ENCODE data around the gene KRTAP5-5.
"Not testable (repeated sequence)": the region's sequence is repeated elsewhere in the genome, so short reads cannot be mapped to it uniquely, and the experiment has no call there.

Gene KRTAP5-5

DNA sequence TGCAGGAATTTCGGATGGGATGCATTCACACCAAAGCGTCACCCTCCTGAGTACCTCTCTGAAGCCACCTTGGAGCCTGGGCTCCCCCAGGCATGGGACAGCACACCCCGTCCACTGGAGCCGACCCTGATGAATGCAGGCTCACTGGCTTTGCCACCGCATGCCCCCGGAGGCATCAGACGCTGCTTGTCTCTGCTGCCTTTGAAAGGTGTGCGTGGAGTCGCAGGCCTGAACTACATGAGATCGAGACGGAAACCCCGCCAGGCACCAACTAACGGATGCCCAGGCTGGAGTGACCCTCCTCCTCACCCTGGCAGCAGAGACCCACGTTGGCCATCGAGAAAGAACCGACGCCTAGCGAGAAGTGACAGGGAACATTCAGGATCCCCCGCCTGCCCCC is 22.5 kb downstream of the KRTAP5-5 start:
- DNase-seq: peak in 2 of 42 donors; percentile 16 to 42
- intact Hi-C loops (cut with DNase I): loop anchor here (5.0 kb wide), 2 partner anchors 180 to 500 kb away; partner anchors contain the start of gene SYT8

DNA sequence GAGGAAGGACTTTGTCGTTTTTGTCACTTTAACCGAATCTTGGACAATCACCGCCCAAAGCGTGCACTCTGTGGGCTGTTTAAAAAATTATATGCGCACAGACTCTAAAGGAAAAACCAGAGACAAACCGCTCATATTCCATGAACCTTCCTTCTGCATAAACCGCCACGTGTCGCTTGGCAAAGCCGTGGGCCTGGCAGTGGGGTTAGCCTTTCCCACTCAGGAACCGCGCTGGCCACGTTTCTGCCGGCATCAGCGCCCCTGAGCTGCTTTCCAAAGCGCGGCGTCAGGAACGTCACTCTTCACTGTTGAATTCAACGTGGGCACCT is 22.8 kb downstream of the KRTAP5-5 start:
- intact Hi-C loops (cut with DNase I): loop anchor here (5.0 kb wide), 2 partner anchors 180 to 500 kb away; partner anchors contain the start of gene SYT8
- DNase-seq: peak in 2 of 42 donors; percentile 39 to 41

DNA sequence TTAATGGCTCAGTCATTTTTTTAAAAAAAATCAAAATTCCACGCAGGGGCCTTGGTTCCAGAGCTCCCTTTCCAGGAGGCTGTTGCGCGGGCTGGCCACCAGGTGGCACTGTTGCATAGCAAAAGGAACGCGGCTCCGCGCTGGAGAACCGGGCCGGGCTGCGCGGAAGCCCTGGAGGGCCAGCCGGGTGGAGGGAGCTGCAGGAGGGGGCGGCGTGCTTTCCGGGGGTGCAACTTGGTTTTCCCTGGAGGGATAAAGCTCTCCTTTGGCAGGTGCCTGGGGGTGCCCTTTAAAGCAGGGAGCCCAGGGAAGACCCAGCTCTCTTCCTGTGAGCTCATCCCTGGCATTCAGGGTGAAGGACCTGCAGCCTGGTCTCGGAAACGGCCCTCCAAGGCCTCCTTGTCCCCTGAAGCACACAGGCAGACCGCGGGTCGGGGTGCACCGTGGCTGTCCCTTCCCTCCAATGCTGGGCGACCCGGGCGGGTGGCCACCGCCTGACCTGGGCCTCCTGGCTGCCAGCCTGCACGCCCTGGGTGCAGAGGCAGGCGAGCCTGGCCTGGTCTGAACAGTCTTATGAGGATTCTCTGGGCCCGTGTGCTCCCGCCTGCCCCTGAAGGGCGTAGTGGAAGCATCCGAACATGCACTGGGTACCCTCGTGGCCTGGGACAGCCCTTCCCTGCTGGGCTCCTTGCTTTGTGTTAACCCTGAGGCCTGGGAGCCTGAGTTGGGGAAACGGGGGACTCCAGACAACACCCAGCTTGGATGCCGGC is 23.4 kb downstream of the KRTAP5-5 start:
- intact Hi-C loops (cut with DNase I): loop anchor here (5.0 kb wide), 2 partner anchors 179 to 499 kb away; partner anchors contain the start of gene SYT8
- peak; percentile 71 to 94 (median 87) for DNase-seq

DNA sequence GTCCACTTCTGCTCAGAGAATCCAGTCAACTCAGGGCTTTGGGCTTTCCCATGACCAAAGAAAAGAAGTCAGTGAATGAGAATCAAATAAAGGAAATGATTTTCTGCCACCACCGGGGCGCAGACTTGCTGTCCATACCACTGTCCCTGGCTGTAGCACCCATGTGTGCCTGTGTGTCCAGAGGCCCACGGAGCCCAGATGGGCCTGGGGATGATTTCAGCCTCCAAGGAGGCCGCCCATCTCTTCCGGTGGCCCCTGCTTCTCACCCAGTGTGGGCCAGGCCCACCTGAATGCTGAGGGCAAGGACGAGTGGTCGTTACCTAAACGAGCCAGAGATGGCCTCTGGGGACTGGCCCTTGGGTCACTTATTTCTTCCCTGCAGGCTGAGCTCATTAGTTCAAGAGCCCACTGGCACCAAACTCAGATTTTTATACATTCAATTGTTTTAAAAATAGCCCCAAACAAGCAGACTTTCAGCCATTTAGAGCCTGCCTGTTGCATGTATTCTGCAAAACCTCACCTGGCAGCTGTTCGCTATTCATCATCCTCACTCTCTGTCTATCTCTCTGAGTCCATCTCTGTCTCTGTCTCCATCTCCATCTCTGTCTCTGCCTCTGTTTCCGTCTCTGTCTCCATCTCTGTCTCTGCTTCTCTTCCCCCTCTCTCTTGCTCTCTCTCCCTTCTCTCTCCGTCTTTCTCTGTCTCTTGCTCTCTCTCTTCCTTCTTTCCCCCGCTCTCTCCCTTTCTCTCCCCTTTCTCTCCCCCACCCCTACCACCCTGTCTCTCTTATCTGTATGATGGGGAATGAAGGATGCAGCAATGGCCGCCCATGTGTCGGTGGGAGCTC is 24.2 kb downstream of the KRTAP5-5 start:
- intact Hi-C loops (cut with DNase I): loop anchor here (5.0 kb wide), 2 partner anchors 179 to 499 kb away; partner anchors contain the start of gene SYT8
- DNase-seq: peak in 1 of 42 donors; percentile 11

DNA sequence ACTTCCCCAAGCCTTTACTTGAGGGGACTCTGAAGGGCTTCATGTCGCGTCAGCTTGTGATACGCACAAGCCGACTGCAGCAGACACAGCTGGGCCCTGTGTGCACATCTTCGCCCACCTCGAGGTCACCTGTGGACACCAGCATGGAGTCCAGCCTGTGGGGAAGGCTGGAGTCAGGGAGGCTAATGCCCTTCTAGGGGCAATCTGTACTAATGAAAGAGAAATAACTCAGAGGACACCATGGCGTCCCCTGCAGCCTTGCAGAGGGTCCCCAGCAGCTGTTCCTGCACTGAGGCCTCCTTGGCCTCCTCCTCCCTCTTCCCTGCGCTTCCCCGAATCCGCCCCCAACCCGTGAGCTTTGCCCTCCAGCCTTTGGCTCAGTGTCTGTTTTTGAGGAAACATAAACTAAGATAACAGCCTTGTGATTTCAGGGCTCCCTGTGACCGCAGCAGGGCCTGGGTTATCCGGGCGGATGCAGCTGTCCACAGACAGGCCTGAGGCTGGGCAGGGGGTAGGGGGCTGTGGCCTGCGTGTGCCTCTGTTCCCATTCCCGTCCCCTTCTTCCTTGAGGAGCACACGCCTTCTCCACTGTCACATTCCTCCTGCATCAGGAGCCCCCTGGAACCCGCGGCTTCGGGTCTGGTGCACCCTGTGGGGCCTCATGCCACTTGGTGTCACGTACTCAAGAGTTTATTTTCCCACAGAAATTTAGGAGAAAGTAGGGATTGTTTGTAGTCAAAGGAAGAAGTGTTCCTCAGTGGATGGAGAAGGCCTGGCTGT is 25.0 kb downstream of the KRTAP5-5 start:
- intact Hi-C loops (cut with DNase I): loop anchor here (5.0 kb wide), 2 partner anchors 178 to 498 kb away; partner anchors contain the start of gene SYT8
- DNase-seq: peak in 3 of 42 donors; percentile 6 to 31 (median 12)

DNA sequence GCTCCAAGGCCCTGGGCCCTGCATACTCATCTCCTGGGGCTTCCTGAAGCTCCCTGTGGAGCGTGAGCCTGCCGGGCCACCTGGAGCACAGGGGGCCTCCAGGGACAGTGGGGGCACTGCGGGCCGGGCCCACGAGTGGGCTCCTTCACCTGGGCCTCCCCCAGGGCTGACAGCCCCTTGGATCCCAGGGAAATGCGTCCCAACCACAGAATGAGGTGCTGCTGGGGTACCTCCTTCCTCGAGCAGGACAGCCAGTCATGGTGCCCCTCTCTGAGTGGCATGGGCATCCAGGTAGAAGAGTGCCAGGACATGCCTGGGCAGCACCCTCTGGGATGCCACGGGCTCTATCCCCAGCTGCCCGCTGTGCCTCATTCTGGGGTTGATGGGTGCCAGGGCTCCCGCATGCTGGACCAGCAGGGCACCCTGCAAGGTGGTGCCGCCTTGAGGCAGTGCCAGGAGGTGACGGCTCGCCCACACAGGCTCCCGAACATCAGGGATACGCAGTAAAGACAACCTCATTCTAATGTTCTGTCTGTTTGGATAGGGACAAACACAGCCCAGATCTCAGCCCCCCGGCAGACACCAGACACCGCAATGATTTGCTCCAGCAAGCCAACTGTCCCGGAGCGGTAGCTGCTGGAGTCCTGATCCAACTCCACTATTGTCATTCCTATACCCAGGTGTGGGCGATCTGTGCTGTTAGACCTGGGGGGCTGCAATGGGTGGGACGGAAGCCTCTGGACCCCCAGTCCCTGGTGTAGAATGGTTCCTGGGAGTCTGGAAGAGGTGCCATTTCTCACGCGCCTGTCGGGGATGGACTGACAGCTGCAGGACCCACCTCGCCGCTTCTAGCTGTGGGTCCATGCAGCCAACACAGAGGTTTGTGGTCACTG is 25.8 kb downstream of the KRTAP5-5 start:
- DNase-seq: peak in 7 of 42 donors; percentile 4 to 29 (median 11)
- intact Hi-C loops (cut with DNase I): no loop called here

DNA sequence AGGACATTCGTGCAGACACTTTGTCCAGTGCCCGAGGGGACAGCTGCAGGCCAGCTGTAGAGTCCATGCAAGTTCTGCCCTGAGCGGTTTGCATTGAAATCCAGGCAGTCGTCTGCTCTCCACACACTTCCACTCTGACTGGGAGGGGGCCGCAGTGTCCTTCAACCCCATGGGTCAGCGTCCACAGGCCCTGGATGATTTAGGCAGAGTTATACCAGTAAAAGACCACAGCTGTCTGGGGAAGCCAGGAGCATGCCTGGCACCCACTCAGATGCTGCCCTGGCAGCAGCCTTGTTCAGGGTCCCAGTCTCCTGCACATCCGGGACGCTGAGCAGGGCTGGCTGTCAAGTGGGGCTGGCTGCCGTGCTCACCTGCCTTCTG is 26.5 kb downstream of the KRTAP5-5 start:
- intact Hi-C loops (cut with DNase I): no loop called here
- DNase-seq: peak in 4 of 42 donors; percentile 2 to 23 (median 10)

DNA sequence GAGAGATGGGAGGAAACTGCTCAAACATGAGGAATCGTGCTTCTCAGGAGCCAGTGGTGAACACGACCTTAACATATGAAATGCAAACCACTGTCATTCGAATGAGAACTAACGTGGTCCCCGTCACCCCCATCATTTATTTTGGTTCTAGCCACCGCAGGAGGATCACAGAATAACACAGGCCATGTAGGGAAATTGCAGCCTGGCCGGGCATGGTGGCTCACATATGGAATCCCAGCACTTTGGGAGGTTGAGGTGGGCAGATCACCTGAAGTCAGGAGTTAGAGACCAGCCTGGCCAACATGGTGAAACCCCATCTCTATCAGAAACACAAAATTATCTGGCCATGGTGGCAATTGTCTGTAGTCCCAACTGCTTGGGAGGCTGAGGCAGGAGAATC is 27.1 kb downstream of the KRTAP5-5 start:
- intact Hi-C loops (cut with DNase I): no loop called here
- peak in 5 of 42 donors; percentile 4 to 22 (median 6) for DNase-seq

DNA sequence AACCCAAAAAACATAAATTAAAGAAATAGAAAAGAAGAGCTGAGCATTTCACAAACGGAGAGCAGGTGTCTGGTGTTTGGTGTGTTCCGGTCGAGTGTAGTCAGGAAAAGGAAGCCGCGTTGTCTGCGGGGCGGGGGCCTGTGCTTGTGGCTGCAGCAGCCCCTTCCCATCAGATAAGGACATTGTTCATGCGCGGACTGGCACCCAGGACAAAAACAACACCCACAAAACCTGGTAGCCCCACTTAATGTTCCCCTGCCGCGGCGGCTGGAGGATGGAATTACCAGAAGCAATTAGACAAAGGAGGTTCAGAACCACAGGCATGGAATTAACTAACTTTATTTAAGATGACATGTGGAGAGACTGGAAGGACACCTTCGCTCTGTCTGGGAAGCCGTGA is 29.9 kb downstream of the KRTAP5-5 start:
- intact Hi-C loops (cut with DNase I): no loop called here
- peak in 6 of 42 donors; percentile 9 to 31 (median 26) for DNase-seq

DNA sequence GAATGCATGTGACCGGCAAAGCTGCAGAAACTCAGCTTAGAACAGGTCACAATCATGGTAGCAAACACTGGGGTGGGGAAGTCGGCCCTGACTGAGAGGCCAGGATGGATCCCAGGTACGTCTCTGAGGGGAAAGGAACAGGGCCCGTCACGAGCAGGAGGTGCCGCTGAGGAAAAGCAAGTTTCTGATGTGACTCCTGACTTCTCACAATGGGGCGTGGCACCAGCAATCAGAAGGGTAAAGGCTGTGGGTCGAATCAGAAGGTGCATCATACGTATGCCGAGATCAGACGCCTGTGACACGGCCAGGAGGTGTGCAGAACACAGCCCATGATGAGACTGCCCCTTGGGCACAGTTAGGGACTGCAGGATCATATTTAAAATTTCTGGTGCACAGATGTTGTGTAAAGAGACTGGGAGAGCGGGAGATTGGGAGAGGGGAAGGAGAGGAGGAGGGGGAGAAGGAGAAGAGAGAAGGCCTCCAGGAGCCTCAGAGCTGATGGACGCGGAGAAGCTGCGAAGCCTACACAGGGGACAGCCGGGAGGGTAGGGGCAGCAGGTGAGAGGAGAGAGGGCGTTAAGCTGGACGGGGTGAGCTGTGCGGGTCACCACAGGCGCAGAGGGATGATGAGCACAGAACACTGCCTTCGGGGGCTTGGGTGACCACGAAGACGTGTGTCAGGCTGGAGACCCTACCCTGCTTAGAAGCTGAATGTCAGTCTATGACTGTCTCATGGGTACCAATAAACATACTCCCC is 30.7 kb downstream of the KRTAP5-5 start:
- intact Hi-C loops (cut with DNase I): no loop called here
- DNase-seq: peak in 9 of 42 donors; percentile 3 to 23 (median 7)

DNA sequence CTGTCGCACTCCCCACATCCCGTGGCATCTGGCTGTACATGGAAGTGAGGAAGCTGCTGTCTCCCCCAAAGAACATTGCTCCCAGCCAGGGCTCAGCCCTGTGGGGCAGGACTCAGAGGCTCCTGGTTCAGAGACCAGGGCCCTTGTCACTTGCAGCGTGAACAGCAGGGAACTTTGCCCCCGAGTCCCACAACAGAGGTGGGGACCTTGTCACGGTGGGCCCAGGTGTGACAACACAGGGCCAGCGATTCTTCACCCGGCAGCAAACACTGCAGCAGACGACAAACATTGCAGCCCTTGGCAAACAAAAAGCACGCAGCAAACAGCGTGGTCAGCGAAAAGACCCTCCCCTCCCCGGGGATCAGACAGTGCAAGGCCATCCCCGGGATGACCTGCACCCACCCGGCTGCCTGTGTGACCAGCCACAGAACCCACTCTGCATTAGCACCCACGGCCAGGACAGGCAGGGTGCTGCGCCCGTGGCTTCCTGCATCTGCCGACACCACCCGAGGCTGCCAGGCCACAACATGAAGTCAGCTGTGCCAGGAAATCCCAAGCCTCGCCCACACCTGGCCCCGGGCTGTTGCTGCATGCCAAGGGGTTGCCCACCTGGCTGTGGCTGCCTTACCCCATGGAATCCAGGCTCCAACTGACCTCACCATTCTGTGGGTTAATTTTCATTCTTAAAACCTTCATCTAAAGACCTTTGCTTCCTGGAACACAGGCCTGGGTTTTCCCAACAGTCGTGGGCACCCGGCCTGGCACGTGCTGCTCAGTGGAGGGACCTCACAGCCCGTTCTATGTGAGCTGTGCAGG is 32.1 kb downstream of the KRTAP5-5 start:
- peak in 7 of 42 donors; percentile 1 to 15 (median 6) for DNase-seq
- intact Hi-C loops (cut with DNase I): not testable (repeated sequence)

DNA sequence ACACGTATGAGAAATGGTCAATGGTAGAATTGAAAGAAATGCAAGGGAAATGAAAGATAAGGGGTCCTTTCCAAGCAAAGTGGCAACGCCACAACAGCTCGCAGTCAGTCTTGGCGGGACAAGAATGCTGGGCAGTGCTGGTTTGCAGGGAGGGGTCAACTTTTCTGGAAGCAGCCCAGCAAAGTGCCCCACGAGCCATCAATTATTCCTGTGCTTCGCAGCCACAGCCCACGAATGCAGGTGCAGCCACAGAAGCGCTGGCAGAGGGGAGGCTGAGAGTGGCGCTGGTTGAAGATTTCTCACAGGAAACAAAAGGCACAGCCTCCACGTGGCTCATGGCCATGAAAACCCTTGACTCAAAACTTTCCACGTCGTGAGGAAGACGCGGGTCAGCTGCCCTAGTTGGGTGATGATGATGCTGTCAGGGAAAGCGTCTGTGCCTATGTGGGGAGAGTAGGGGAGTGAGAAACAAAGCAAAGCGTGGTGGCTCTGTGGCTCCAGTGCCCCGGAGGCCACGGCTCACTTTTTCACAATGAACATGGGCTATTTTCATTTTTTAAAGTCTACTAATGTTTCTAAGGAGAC is 33.2 kb downstream of the KRTAP5-5 start:
- DNase-seq: peak in 1 of 42 donors; percentile 1

DNA sequence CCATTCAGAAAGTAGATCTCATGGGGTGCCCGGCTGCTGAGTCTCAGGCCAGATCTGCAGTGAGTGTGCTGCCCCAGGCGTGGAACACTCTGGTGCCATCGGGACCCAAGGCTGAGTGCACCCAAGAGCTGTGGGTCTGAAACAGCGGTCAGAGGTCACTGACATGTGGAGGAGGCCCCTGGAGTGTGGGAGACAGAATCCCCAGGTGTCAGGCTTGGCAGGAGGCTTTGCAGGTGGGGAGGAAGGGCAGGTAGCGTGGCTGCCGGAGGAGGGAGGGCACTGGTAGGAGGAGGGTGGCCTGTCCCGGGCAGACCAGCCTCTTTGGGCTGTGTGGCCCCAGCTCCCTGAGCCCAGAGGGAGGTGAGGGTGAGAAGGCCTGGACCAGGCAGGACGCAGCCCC is 35.7 kb downstream of the KRTAP5-5 start:
- DNase-seq: peak in 1 of 42 donors; percentile 3
- intact Hi-C loops (cut with DNase I): no loop called here

More for the DNA sequence above, 33.2 kb downstream of the KRTAP5-5 start:
- intact Hi-C loops (cut with DNase I): not testable (repeated sequence)

DNA sequence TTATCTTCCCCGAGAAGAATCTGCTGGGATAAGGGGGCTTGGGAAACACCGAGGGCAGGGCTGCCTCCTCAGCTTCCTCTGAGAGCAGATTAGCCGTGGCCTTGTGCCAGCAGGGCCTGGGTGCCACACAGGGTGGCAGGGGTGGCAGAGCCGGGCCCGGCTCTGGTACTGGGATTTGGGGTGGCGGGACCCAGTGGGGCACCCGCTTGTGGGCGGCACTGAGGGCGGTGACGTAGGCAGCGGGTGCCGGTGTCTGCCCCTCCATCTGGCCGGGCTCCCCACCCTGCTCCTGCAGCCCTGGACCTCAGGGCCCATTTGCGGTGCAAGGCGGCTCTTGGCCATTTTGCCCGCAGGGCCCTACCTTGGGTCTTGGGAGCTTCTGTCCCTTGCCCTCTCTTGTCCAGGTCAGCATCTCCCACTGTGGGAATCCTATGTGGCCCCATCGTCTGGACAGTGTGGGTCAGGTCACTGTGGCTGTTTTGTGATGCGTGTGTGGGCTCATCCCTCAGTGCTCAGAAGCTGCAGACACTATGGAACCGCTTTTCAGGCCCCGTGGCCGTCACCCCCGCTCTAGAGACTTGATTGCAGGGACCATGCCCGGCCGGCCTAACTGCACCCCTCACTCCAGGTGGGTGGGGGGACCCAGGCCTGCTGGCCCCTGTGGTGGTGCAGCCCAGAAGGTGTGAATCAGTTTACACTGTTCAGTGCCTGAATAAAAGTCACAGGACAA is 37.7 kb downstream of the KRTAP5-5 start:
- intact Hi-C loops (cut with DNase I): no loop called here
- DNase-seq: peak in 8 of 42 donors; percentile 5 to 32 (median 20)

DNA sequence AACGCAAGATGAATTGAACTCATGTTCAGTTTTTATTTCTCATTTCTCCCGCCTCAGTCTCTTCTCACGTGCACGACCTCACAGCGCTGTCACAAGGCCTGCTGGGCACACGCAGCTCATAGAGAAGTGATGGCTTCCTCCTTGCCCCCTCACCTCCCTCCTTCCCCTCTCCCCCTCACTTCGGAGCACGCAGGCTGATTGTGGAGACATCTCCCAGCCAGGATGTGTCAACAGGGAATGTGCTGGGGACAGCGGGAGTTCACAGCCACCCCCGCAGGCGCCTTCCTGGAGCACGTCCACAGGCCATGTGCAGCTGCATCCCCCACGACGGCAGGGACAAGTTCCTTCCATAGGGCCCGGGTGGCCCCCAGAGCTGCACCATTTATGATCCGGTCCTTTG is 38.3 kb downstream of the KRTAP5-5 start:
- intact Hi-C loops (cut with DNase I): no loop called here
- peak in 7 of 42 donors; percentile 5 to 31 (median 19) for DNase-seq

Data from head of caudate nucleus (tissue), 42 donors.